ENCODE measurements around the gene SCN10A.
A peak's percentile ranks its signal among the peaks of the same experiment; 100 is the strongest.

SCN10A gene

DNA sequence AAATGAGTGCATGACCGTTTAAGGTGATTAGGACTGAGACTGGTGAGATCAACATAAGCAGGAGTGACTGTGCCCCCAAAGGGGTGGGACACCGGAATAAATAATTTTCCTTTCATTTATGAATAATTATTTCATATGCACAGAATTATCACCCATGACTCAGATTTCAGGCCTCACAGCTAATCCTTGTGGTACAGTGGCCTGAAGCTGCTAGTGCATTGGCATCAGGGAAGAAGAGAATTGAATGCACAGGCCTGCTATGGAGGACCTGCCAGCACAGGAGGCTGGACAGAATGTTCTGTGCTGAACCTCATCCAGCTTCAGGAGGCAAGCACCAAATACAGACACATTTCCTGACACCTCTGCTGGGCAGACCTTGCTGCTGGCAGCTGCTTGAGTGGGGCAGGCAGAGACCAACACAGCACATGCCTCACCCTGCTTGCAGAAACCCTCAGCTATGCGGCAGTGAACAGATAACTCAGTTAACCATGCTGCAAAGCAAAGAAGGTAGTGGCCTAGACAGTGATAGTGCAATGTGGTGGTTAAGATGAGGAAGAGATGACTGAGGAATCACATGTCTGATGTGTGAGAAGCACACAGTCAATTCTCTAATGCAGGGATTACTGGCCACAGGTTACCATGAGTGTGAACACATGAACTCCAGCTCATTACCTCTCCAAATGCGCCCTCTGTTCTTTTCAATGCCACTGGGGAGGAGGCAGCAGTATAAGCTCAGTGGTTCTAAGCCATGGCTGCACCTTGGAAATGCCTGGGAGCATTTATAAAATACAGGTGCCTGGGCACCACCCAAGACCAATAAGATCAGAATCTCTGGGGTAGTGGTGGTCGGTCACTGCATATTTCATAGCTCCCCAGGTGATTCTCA lies 98.4 kb downstream of the SCN10A start:
- DNase-seq: no peak

DNA sequence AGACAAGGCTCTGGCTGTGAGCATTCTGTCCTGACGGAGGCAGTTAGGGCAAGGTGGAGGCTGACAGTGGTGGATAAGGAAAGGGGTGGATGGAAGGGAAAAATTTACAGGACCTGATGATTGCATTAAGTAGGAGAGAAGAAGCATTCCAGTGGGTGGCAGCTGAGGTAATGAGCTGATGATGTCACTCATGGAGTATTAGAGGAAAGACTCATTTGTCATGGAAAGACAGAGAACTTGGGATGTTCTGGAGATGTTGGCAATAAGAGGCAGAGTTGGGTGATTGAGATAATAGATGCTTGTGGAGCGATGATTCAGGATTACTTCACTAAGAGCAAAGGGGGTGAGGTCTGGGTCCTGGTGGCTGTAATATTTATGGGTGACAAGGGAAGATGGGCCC lies 102.9 kb downstream of the SCN10A start:
- no peak for DNase-seq

DNA sequence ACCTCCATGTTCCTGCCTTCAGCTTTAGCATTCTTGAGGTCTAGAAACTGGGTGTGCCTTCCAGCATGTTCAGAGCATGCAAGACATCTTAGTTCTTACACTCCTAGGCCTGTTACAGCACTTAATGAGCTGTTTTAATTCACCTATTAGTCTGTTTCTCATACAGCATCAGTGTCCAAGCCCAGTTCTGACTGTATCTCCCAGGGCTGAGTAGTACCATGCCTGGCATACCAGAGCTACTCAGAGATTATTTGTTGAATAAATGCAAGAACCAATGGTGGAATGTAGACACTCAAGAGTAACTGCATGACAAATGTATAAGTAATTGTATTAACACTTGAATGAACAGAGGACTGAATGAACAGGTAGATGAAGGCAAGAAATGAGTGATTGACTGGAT lies 104.7 kb downstream of the SCN10A start:
- no peak for DNase-seq

DNA sequence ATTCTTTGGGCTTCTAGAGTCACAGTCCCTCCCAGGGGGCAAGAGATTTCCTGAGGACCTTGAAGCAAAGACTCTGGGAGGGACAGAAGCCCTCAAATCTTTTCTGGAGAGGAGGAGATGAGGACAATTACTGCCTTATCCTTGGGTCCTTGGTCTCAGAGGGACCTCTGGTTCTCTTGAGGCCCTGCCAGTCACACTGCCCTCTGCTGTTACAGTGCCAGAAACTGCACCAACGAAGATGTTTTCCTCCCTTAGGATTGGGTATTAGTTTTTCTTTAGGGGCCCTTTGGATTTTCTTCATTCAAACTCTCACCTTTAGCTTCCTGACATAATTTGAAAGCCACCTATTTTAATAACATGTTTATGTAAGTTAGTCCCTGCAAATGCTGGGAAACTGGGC lies 108.3 kb downstream of the SCN10A start:
- no peak for DNase-seq

DNA sequence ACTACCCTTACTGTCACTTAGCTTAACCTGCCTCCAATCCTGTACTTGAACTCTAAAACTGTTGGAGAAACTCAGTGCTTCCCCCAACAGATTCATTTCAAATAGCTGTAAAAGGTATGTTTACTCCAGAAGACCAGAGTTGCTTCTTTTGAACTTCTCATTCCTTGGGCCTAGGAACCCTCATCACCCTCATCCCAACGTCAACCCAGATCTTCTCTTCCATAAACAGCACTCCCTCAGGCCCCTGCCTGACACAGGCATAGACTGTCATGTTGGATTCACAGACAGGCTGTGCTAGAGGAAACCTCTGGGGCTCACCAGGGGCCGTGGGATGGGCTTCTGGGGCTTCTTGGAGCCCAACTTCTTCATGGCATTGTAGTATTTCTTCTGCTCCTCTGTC lies 109.1 kb downstream of the SCN10A start:
- DNase-seq: no peak

DNA sequence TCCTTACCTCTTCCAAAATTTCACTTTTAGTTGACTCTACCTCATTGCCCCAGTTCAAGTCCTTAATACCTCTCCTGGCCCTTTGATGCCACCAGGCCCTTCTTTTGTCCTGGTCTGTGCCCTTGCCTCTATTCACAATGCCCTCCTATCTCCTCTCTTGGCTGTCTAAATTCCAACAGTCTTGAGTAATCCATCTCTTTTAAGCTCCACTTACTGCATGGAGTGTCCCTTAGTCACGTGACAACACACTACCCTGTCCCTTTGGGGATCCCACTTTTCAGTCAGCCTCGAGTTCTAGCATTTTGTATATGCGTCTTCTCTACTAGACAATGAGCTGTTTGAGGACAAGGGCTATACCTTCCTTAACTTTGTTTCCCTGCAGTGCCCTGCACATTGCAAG lies 113.8 kb downstream of the SCN10A start:
- DNase-seq: no peak

DNA sequence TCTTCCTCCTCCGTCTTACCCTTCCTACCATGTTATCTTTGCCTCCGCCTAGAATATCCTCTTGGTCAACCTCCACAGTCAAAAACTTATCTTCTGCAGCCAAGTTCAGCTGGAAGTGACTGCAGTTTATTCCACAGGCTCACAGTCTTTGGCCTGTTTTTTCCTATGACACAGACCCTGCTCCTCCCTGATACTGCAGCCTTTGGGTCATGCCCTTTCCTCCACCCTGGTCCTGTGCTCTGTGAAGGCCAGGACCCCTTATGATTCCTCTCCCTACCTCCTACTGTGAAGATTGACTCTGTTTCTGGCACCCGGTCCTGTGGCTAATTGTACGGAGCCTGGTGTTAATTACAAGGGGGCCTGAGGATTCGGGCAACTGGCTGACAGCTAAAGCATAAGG lies 117.3 kb downstream of the SCN10A start:
- DNase-seq: no peak

DNA sequence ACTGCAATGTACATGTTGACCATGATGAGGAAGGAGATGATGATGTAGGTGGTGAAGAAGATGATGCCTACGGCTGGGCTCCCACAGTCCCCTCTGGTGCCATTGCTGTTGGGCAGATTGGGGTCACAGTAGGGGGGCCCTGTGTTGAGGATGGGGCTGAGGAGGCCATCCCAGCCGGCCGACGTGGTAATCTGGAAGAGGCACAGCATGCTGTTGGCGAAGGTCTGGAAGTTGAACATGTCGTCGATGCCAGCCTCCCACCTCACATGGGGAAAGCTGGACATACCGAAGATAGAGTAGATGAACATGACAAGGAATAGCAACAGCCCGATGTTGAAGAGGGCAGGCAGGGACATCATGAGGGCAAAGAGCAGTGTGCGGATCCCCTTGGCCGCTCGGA lies 118.0 kb downstream of the SCN10A start:
- no peak for DNase-seq

DNA sequence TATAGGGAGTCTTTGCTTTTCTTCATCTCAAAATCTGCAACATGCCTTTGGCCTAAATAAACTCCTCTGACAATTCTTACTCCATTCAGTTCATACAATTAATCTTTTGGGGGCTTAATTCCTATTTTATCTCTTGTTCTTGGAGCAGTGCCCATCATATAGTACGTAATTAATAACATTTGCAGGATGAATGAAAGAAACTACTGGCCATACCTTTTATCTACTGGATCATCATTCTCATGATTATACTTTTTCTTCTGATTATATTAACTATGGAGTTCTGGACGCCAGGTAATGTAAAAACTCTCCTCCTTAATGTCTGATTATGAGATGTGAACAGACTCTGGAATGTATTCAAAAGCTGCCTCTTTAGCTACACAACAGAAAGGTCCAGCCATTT lies 120.0 kb downstream of the SCN10A start:
- DNase-seq: no peak

DNA sequence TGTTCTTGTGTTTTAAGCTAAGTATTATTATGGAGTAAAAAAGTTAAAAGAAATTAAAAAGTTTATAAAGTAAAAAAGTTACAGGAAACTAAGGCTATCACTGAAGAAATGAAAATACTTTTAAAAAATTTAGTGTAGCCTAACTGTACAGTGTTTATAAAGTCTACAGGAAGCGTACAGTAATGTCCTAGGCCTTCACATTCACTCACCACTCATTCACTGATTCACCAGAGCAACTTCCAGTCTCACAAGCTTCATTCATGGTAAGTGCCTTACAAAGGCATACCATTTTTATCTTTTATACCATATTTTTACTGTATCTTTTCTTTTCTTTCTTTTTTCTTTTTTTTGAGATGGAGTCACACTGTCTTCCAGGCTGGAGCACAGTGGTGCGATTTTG lies 125.8 kb downstream of the SCN10A start:
- no peak for DNase-seq

DNA sequence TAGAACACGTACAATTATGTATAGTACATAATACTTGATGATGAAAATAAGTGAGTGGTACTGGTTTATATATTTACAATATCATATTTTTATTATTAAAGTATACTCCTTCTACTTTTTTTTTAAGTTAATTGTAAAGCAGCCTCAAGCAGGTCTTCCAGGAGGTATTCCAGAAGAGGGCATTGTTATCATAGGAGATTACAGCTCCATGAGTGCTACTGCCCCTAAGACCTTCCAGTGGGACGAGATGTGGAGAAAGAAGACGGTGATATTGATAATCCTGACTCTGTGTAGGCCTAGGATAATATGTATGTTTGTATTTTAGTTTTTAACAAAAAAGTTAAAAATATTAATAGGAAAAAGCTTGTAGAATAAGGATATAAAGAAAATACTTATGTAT lies 126.2 kb downstream of the SCN10A start:
- no peak for DNase-seq

DNA sequence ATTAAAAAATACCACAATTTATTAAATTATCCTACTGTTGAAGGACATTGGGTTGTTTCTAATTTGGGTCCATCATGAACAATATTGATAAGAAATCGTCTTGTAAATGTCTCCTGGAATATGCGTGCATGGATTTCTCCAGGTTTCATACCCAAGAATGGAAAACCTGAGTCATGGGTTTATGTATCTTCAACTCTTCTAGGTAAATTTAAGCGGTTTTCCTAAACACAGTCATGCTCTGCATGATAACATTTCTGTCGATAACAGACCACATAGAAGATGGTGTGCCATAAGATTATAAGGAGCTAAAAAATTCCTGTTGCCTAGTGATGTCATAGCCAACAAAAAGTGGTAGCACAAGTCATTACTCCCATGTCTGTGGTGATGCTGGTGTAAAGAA lies 126.7 kb downstream of the SCN10A start:
- no peak for DNase-seq

DNA sequence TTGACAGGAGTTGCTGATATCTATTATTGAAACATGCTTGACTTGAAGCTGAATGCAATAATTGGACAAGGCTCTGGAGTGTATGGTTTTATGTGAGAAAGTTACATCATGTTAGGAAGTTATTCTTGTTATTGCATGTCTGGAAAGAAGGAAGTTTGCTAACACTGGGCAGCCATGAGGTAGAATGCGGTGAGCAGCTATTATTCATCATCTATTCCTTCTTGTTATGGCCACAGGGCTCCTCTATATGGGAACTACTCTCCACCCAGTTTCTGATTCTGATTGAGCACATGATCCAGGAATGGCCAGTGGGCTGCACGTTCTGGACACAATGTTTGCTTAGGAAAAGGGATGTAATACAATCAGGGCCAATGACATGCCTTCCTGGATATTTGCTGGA lies 128.7 kb downstream of the SCN10A start:
- DNase-seq: no peak

DNA sequence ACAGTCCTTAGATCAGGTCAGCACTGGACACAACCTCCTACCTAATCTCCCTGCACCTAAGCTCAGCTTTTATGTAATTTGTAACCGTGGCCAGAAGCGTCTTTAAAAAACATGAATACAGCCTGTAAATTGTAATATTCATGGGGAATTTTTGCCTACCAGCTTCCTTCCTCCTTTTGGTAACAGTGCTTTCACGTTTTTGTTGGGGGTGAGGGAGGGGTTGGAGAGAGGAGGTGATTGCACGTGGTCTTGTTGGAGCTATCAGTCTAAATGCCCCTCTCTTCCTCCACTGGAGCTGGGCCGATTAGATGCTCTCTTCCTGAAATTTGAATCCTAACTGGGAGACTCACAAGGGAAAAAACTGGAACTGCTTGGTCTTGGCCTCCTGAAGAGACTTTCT lies 131.5 kb downstream of the SCN10A start:
- DNase-seq: no peak

DNA sequence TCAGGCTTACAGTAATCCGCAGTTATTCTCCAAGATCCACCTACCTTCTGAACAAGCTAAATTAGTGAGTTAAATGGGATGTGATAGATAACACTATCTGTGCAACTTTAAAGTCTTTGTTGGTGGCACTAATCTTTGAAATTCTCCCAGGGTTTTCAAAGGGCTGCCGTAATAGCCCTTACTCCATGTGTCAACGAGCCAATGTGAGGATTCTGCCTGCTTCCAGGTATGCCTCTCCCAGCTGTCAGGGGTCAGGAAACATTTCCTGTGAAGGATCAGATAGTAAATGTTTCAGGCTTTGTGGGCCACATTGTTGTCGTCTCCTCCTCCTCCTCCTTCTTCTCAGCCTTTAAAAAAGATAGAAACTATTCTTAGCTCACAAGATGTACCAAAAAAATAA lies 146.3 kb downstream of the SCN10A start:
- no peak for DNase-seq

DNA sequence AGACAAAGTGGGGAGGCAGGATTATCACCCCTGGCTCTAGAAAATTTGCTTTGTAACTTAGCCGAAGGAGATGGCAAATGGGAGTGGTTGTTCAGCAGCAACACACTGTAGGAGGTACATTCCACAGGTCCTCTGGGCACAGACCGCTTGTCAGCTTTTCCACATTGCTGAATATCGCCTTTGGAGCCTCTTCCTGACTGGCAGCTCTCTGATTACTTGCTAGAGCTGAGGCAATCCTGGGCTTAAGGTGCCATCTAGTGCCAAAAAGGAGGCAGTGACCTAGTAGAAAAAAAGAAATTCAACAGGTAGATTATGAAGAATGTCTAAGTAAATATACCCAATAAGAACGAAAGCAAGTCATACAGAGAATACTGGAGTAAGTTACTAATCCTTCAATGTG lies 153.5 kb downstream of the SCN10A start:
- DNase-seq: no peak

DNA sequence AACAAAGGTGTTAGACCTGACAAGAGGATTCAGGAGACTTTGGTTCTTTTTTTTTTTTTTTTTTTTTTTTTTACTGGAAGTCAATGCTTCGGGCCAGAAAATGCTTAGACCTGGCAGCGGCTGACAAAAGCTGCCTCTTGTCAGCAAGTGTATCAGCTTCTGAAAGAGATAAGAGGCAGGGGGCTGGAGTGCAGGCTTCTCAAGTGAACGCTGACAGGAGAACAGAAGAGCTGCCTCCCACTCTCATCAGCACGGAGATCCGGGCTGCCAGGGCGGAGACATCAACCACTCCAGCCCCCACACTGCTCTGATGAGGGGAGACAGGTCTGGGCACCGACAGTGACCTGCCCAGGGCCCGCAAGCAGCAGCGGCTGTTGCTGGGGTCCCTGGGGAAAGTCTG lies 157.2 kb downstream of the SCN10A start:
- DNase-seq: no peak

DNA sequence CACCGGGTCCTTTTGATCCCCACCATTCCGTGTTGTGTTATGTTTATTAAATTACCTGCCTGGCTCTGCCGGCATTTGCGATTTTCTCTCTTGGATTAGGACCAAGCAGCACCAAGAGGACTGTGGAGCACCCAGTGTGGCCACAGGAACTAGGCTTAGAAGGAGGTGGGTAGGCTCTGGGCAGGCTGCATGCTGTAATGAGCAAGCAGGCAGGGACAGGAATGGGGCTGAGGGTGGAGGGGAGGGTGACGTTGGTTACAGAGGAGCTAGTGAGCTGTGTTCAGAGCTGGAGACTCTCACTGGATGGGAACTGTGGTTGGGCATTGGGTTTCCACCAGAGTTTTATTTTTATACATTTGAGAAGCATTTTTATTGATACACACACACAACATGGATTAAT lies 158.6 kb downstream of the SCN10A start:
- no peak for DNase-seq

DNA sequence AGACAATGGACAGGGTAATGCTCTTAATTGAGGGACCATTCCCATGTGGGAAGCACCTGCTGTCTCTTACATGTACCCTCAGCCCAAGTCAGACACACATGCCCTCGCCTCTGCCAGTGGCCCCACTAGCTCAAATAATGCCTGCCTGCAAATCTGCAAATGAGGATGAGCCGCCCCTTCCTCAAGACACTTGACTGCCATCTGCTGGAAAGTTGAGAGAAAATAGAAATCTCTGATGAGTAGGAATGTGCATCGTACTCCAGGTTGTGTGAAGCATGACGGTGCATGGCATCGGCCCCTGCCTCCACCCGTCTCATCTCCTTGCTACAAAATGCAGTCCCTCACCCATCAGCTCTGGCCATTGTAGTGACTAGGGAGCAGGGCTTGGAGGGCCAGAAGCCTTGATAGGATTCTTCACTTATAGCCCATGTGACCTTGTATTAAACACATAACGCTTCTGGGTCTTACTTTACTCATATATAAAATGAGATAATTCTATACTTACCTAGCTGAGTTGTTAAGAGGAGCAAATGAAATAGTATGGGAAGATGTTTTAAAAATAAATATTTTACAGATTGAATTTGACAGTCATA lies 160.2 kb downstream of the SCN10A start:
- DNase-seq: no peak

DNA sequence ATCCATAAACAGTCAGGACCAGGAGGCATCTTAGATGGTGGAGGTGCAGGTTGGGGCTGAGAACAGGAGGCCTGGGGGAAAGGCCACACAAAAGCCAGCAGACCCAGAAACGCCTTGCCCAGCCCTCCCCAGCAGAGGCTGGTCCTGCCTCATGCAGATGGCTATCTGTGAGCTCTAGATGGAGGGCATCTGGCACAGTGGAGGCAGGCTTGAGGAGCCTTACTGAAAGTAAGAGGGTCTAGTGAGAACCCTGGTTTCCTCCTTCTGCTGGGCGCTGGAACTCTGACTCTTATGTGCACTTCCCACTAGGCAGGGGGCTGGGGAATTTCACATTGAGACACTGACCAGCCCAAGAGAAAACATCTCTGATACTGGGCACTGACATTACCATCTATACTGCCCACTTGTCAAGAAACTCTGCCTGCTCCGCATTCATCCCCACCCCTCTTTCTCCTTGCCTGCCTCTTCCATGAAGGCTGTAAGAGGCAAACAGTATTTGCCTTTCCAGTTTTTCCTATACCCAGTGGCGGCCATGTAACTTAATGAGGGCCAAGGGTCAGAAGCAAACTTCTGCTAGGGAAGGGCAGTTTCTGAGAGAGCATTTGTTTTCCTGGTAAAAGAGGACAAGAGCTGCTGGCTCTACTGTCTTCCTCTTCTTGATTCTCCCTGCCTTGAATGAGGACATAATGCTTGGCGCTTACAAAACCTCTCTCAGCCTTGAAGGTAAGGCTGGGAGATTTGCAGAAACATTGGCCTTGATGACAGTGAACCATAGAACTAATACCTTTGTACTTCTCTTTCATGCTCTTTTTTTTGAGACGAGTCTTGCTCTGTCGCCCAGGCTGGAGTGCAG lies 162.1 kb downstream of the SCN10A start:
- no peak for DNase-seq

DNA sequence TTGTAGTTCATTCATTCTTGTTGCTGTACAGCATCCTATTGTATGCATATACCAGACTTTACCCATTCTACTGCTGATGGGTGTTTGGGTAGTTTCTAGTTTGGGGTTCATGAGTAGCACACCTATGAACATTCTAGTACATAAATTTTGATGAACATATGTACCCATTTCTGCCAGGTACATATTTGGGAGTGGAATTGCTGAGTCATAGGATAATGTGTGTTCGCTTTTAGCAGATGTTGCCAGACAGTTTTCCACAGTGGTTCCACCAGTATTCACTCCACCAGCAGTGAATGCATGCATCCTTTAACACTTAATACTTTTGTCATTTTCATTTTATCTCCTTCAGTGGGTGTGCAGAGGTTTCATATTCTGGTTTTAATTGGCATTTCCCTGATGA lies 163.1 kb downstream of the SCN10A start:
- no peak for DNase-seq

DNA sequence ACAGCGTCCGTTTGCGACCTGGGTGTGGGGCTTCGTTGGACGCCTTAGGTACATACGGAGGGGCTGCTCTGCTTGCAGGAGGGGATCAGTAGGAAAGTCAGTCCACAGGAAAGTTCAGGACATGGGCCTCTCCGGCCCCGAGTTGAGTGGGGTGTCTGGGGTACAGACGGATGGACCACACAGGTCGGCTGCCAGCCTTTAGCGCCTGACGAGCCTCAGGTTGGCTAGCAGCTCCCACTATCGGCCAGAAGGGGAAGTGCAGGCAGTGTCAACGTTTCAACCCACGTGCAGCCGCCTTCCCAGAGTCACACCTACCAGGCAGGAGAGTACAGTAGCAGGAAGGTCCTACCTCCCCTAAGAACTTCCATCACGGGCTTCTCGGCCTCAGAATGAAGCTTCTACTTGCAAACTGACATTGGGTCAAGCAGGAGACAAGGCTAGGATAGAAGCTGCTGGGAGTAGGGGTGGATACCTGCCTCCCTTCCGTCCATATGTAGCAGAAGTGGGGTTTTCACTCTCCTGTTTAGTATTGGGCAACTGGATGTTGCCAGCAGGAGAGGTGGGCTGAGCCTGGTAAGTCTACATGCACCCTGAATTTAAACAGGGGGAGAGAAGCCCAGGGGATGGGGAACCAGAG lies 164.7 kb downstream of the SCN10A start:
- DNase-seq: peak; percentile 66

DNA sequence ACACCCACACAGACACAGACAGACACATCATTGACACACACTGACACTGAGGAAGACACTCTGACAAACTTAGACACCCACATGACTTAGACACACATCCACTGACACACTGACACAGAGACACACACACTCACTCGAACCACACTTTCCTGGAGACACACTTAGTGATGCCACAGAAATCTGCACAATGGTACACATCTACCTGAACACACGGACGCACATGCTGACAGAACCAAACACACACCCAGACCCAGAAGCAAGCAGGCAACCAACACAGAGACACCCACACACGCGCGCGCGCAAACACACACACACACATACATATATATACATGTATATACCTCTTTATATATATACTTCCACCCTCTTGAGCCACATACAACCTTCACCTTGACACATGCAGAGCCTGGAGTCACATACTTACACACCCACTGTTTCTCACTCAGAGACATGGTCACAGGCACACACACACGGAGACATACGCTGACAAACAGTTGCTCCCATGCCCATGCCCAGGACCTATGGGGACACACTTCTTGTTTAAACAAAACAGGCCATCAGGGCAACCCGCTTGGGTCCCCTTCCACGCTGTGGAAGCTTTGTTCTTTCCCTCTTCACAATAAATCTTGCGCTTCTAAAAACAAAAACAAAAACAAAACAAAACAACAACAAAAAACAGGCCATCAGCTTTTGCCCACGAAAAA lies 165.6 kb downstream of the SCN10A start:
- no peak for DNase-seq

Measured in activated CD4-positive, alpha-beta T cell treated with anti-CD3 and anti-CD28 coated beads, Interleukin-2, amount 50 U/mL, for 1 hour (primary cell).